SU-DHL-6 (cell line): ENCODE results near the gene CCDC68.

ENCODE experiments used
- CTCF ChIP-seq: fragments of 200-600 bp; sonication (generic); IDR thresholded peaks from one replicate; pipeline ENCODE4 v1.5.1; 2017; ENCODE audit warnings: antibody characterized with exemption, mild to moderate bottlenecking, low read length, moderate library complexity; ENCODE audit not compliant: insufficient read depth, poor library complexity, severe bottlenecking
- EZH2phosphoT487 ChIP-seq: fragments of 200-600 bp; sonication (generic), shearing (Covaris generic); conservative IDR thresholded peaks from 2 replicates; pipeline ENCODE4 v1.6.1; 2018; ENCODE audit warnings: mild to moderate bottlenecking, antibody characterized with exemption, low read length, moderate library complexity, mixed read lengths

GRCh38 chr18:54882318-54882717, 76.9 kb downstream of the CCDC68 start:
- TF ChIP-seq EZH2phosphoT487: no peak
- no peak for TF ChIP-seq CTCF
